CD14-positive monocyte (primary cell): ENCODE results near the gene SULF2. TPM values are rescaled to one million over a fixed set of nuclear protein-coding genes. Genes with fewer than 3 reads are reported as not detected.

ENCODE experiments used
- DNase-seq, 3 donors: peaks; one replicate each; pipeline ENCODE4 v3.0.0-alpha.2; 2011 to 2022
- H2AFZ ChIP-seq: 2 replicates; pipeline ENCODE4 v1.6.0; 2012; ENCODE audit warnings: mild to moderate bottlenecking, low read depth, low read length, inconsistent platforms; ENCODE audit not compliant: insufficient read depth, poor library complexity, severe bottlenecking
- H3K27ac ChIP-seq, 2 donors: 1 replicate in 1 of 2; 2 replicates in 1 of 2; pipeline ENCODE4 v1.5.1; 2012 to 2013; ENCODE audit warnings: low read length in 2 of 2, control low read depth in 1 of 2, inconsistent platforms in 1 of 2, low read depth in 1 of 2, mild to moderate bottlenecking in 1 of 2
- H3K27me3 ChIP-seq, 2 donors: one replicate each; pipeline versions ENCODE4 v1.6.0 to v1.6.1; 2011 to 2013; ENCODE audit warnings: low read length in 2 of 2; ENCODE audit not compliant: control insufficient read depth in 2 of 2, insufficient read depth in 2 of 2
- H3K36me3 ChIP-seq, 2 donors: replicated peaks in 1 of 2; 1 replicate in 1 of 2; 2 replicates in 1 of 2; pipeline versions ENCODE4 v1.5.1 to v1.6.1; 2012 to 2013; ENCODE audit warnings: low read length in 2 of 2, control low read depth in 1 of 2, inconsistent platforms in 1 of 2, mild to moderate bottlenecking in 1 of 2; ENCODE audit not compliant: insufficient read depth in 2 of 2, control insufficient read depth in 1 of 2
- H3K4me1 ChIP-seq, 2 donors: 1 replicate in 1 of 2; 2 replicates in 1 of 2; pipeline versions ENCODE4 v1.5.1 to v1.6.1; 2012 to 2013; ENCODE audit warnings: low read length in 2 of 2, control low read depth in 1 of 2, inconsistent platforms in 1 of 2, mild to moderate bottlenecking in 1 of 2, moderate library complexity in 1 of 2; ENCODE audit not compliant: insufficient read depth in 2 of 2, control insufficient read depth in 1 of 2
- H3K4me2 ChIP-seq: replicated peaks from 2 replicates; pipeline ENCODE3; 2012; ENCODE audit warnings: low read length, moderate library complexity, mild to moderate bottlenecking; ENCODE audit not compliant: poor library complexity, severe bottlenecking; ENCODE audit errors: extremely low read depth
- H3K4me3 ChIP-seq, 3 experiments: fragments of 200-600 bp in 1 of 3; sonication (generic) in 1 of 3; replicated peaks in 1 of 3; 1 replicate in 2 of 3; 2 replicates in 1 of 3; pipeline ENCODE4 v1.5.1; 2011 to 2013; ENCODE audit warnings: low read length in 3 of 3, mild to moderate bottlenecking in 3 of 3, control low read depth in 2 of 3, low read depth in 2 of 3, inconsistent platforms in 1 of 3, moderate library complexity in 1 of 3
- H3K79me2 ChIP-seq: 2 replicates; pipeline ENCODE4 v1.6.0; 2012; ENCODE audit warnings: mild to moderate bottlenecking, control low read depth, inconsistent platforms, low read length, moderate library complexity; ENCODE audit not compliant: insufficient read depth
- H3K9ac ChIP-seq: 2 replicates; pipeline ENCODE4 v1.6.0; 2017; ENCODE audit warnings: low read length, mild to moderate bottlenecking; ENCODE audit not compliant: insufficient read depth, poor library complexity, severe bottlenecking
- H3K9me3 ChIP-seq, 2 donors: replicated peaks in 1 of 2; 1 replicate in 1 of 2; 2 replicates in 1 of 2; pipeline versions ENCODE4 v1.5.1 to v1.6.1; 2012 to 2013; ENCODE audit warnings: low read length in 2 of 2, control low read depth in 1 of 2; ENCODE audit not compliant: control insufficient read depth in 1 of 2, insufficient read depth in 1 of 2
- H4K20me1 ChIP-seq: 2 replicates; pipeline ENCODE4 v1.6.0; 2012; ENCODE audit warnings: mild to moderate bottlenecking, low read length, control low read depth, moderate library complexity; ENCODE audit not compliant: insufficient read depth
- H3K27ac Mint-ChIP-seq, 7 donors: one replicate each; pipeline ENCODE4 v1.8.0; 2020; ENCODE audit warnings: mild to moderate bottlenecking in 7 of 7, mixed read lengths in 7 of 7, moderate library complexity in 6 of 7, inconsistent platforms in 2 of 7
- H3K27me3 Mint-ChIP-seq, 3 donors: one replicate each; pipeline ENCODE4 v1.8.0; 2021 to 2022; ENCODE audit warnings: low read depth in 3 of 3, mild to moderate bottlenecking in 3 of 3, mixed read lengths in 3 of 3, moderate library complexity in 3 of 3, inconsistent platforms in 1 of 3
- H3K36me3 Mint-ChIP-seq, 2 donors: one replicate each; pipeline ENCODE4 v1.8.0; 2020; ENCODE audit warnings: mixed read lengths in 2 of 2, inconsistent platforms in 1 of 2, mild to moderate bottlenecking in 1 of 2
- H3K4me1 Mint-ChIP-seq: one replicate; pipeline ENCODE4 v1.8.0; 2020; ENCODE audit warnings: mild to moderate bottlenecking, mixed read lengths
- H3K4me3 Mint-ChIP-seq, 2 donors: one replicate each; pipeline ENCODE4 v1.8.0; 2020; ENCODE audit warnings: mild to moderate bottlenecking in 2 of 2, mixed read lengths in 2 of 2, moderate library complexity in 1 of 2
- H3K9me3 Mint-ChIP-seq, 7 donors: one replicate each; pipeline ENCODE4 v1.8.0; 2020 to 2022; ENCODE audit warnings: mixed read lengths in 7 of 7, mild to moderate bottlenecking in 6 of 7, moderate library complexity in 6 of 7, inconsistent platforms in 2 of 7
- CTCF ChIP-seq: fragments of 200-600 bp; IDR thresholded peaks from one replicate; pipeline ENCODE4 v1.8.0; 2022; ENCODE audit warnings: antibody characterized with exemption, mild to moderate bottlenecking
- WGBS: methylation state at CpG from one replicate; pipeline ENCODE4 v1.1.5; 2013; ENCODE audit warnings: missing lambda C conversion rate; ENCODE audit not compliant: insufficient coverage; 5-methylcytosine and 5-hydroxymethylcytosine counted together
- intact Hi-C, 2 donors: fragments of 100-400 bp; cut with micrococcal nuclease; formaldehyde crosslinking; loops; one replicate each; pipeline versions ENCODE4 v1.15.0 to v1.15.1; 2023
- polyA plus RNA-seq, 3 donors: library from polyadenylated mRNA; depleted of rRNA in 1 of 3; unstranded in 2 of 3; stranded (reverse) in 1 of 3; fragments of 300-500 nt in 2 of 3; fragments of >200 nt in 1 of 3; fragmentation: Illumina TruSeq in 2 of 3; gene quantifications; 1 replicate in 2 of 3; 2 replicates in 1 of 3; pipeline ENCODE4 v1.2.3, GENCODE V29; 2012 to 2021

SULF2 gene
- polyA plus RNA-seq, 3 donors: 60.3 to 156 (median 75.5) TPM

- Histone ChIP-seq H2AFZ (no peak overlapping the region), H3K9ac (no peak overlapping the region), H3K27ac (no peak overlapping the region), H4K20me1 (no peaks in the 10 kb centered on the region), H3K4me3 (no peak overlapping the region), H3K79me2 (peaks cover 73% of the 10 kb centered on the region), H3K4me1 (peaks cover 63 to 79% of the 10 kb centered on the region in 2 donors), H3K36me3 (peaks cover 4 to 42% of the 10 kb centered on the region in 2 donors), H3K4me2 (no peak overlapping the region), H3K9me3 (no peaks in the 10 kb centered on the region), H3K27me3 (no peaks in the 10 kb centered on the region)
- DNase-seq: no peak
- no CpG with 5 or more reads among the region's 4 CpGs for WGBS
- H3K36me3 Mint-ChIP-seq: peaks cover 72 to 81% of the 10 kb centered on the region in 2 donors
- H3K27ac Mint-ChIP-seq: no peak overlapping the region
- H3K4me1 Mint-ChIP-seq: peaks cover 80% of the 10 kb centered on the region
- intact Hi-C loops: loop anchor here in 1 of 2 donors (10.0 kb wide), 1 partner anchor 1180 kb away; the partner anchor contains the start of gene ARFGEF2
- TF ChIP-seq CTCF: no peak
- H3K27me3 Mint-ChIP-seq: peaks cover 0 to 2% (median 0%) of the 10 kb centered on the region in 3 donors
- H3K9me3 Mint-ChIP-seq: peaks cover 0 to 9% (median 0%) of the 10 kb centered on the region in 7 donors
- no peak overlapping the region for H3K4me3 Mint-ChIP-seq
Measured at GRCh38 chr20:47744803-47745202, 40.5 kb downstream of the SULF2 start.

GRCh38 chr20:47743671-47744070 lies 41.6 kb downstream of the SULF2 start:
- 97% methylated on average over 6 of the region's 7 CpGs for WGBS
- H3K4me2 ChIP-seq: no peak overlapping the region
- peaks cover 74 to 82% of the 10 kb centered on the region in 2 donors for H3K36me3 Mint-ChIP-seq
- H3K27ac ChIP-seq: no peak overlapping the region
- H3K9ac ChIP-seq: no peak overlapping the region
- H3K4me1 Mint-ChIP-seq: peaks cover 80% of the 10 kb centered on the region
- peaks cover 0 to 9% (median 0%) of the 10 kb centered on the region in 7 donors for H3K9me3 Mint-ChIP-seq
- H3K27ac Mint-ChIP-seq: peak overlapping the region in 3 of 7 donors; percentile 62 to 85 (median 75)
- intact Hi-C loops: loop anchor here in 1 of 2 donors (10.0 kb wide), 1 partner anchor 1181 kb away; the partner anchor contains the start of gene ARFGEF2
- TF ChIP-seq CTCF: no peak
- peaks cover 62 to 79% of the 10 kb centered on the region in 2 donors for H3K4me1 ChIP-seq
- H3K4me3 Mint-ChIP-seq: no peak overlapping the region
- peaks cover 80% of the 10 kb centered on the region for H3K79me2 ChIP-seq
- no peaks in the 10 kb centered on the region for H3K27me3 ChIP-seq
- H4K20me1 ChIP-seq: no peaks in the 10 kb centered on the region
- no peak overlapping the region for H2AFZ ChIP-seq
- peaks cover 4 to 49% of the 10 kb centered on the region in 2 donors for H3K36me3 ChIP-seq
- no peak overlapping the region for H3K4me3 ChIP-seq
- DNase-seq: no peak
- H3K9me3 ChIP-seq: no peaks in the 10 kb centered on the region
- H3K27me3 Mint-ChIP-seq: no peaks in the 10 kb centered on the region
